K562 (cell line): ENCODE results near the gene CSNK1D. TPM values are rescaled to one million over a fixed set of nuclear protein-coding genes. Genes with fewer than 3 reads are reported as not detected.

ENCODE experiments used
- ATAC-seq: fragments of 200-7000 bp; cut with Tn5 transposase; 3 replicates; pipeline ENCODE4 v1.9.1; 2020; ENCODE audit warnings: moderate library complexity
- BruUV-seq: library from RNA; stranded (reverse); fragments of 400-500 nt; replicated peaks from 2 replicates; lab custom pipeline; 2021; lab: Mats Ljungman, UMichigan
- CTCF ChIA-PET: fragments of 300-600 bp; formaldehyde crosslinking; extraction: SDS; loops from one replicate; lab custom pipeline; 2021; ENCODE audit warnings: low intra/inter-chr PET ratio; lab: Yijun Ruan, JAX
- POLR2A ChIA-PET: fragments of 300-600, 350-650 bp; sonication (Branson Sonifier 250); formaldehyde crosslinking; extraction: SDS; loops from one replicate; lab custom pipeline; 2021; ENCODE audit warnings: antibody characterized with exemption, inconsistent platforms; lab: Yijun Ruan, JAX
- DNase-seq, 4 experiments: peaks; one replicate each; pipeline versions ENCODE4 v3.0.0 to v3.0.0-alpha.2; 2011 to 2018; ENCODE audit warnings: low spot score in 3 of 4, mixed read lengths in 3 of 4; ENCODE audit errors: extremely low read depth in 1 of 4
- FAIRE-seq: peaks from 2 replicates; lab custom pipeline; 2011; peaks lifted over from hg19 to GRCh38; lab: Jason Lieb, UNC
- H2AFZ ChIP-seq: 2 replicates; pipeline ENCODE4 v1.6.0; 2011; ENCODE audit warnings: low read depth, low read length, control low read depth, inconsistent platforms
- H3K27ac ChIP-seq: fragments of 200-600 bp; 3 replicates; pipeline ENCODE4 v1.8.0; 2011; ENCODE audit warnings: low read depth, mild to moderate bottlenecking, control low read depth, inconsistent platforms, low read length, moderate library complexity, mixed read lengths; ENCODE audit errors: extremely low read depth
- H3K27me3 ChIP-seq, 2 experiments: fragments of 300-600 bp in 1 of 2; 2 replicates in 1 of 2; 3 replicates in 1 of 2; pipeline versions ENCODE4 v1.6.0 to v1.8.0; 2011; ENCODE audit warnings: inconsistent platforms in 2 of 2, low read length in 2 of 2, mild to moderate bottlenecking in 1 of 2, mixed read lengths in 1 of 2, moderate library complexity in 1 of 2; ENCODE audit not compliant: control insufficient read depth in 2 of 2, insufficient read depth in 2 of 2
- H3K36me3 ChIP-seq: fragments of 300-600 bp; 3 replicates; pipeline ENCODE4 v1.8.0; 2011; ENCODE audit warnings: mild to moderate bottlenecking, low read length, inconsistent platforms; ENCODE audit not compliant: control insufficient read depth, insufficient read depth
- H3K4me1 ChIP-seq, 2 experiments: fragments of 200-600 bp in 1 of 2; replicated peaks in 1 of 2; 2 replicates in 1 of 2; 3 replicates in 1 of 2; pipeline versions ENCODE4 v1.5.1 to v1.8.0; 2011; ENCODE audit warnings: inconsistent platforms in 2 of 2, low read length in 2 of 2, mild to moderate bottlenecking in 1 of 2, mixed read lengths in 1 of 2, moderate library complexity in 1 of 2; ENCODE audit not compliant: control insufficient read depth in 2 of 2, insufficient read depth in 2 of 2
- H3K4me2 ChIP-seq: 2 replicates; pipeline ENCODE4 v1.6.1; 2011; ENCODE audit warnings: low read length, control low read depth, inconsistent platforms, mixed read lengths; ENCODE audit not compliant: insufficient read depth
- H3K4me3 ChIP-seq: fragments of 200-600 bp; sonication (generic), shearing (Covaris generic); 2 replicates; pipeline ENCODE4 v1.5.1; 2016; ENCODE audit warnings: control low read depth, inconsistent platforms
- H3K79me2 ChIP-seq: fragments of 200-600 bp; 3 replicates; pipeline ENCODE4 v1.8.0; 2011; ENCODE audit warnings: low read length, inconsistent platforms; ENCODE audit not compliant: control insufficient read depth, insufficient read depth
- H3K9ac ChIP-seq, 2 experiments: 2 replicates each; pipeline versions ENCODE4 v1.6.0 to v1.6.1; 2011; ENCODE audit warnings: low read depth in 2 of 2, low read length in 2 of 2, control low read depth in 1 of 2, inconsistent platforms in 1 of 2, mild to moderate bottlenecking in 1 of 2, mixed read lengths in 1 of 2; ENCODE audit not compliant: insufficient read depth in 1 of 2
- H3K9me1 ChIP-seq: one replicate; pipeline ENCODE4 v1.6.0; 2011; ENCODE audit warnings: inconsistent platforms, mild to moderate bottlenecking, low read length, moderate library complexity; ENCODE audit not compliant: control insufficient read depth, insufficient read depth
- H3K9me3 ChIP-seq: replicated peaks from 2 replicates; pipeline ENCODE4 v1.5.1; 2011; ENCODE audit warnings: low read depth, low read length, inconsistent platforms; ENCODE audit not compliant: control insufficient read depth, insufficient read depth
- H4K20me1 ChIP-seq: replicated peaks from 2 replicates; pipeline ENCODE4 v1.6.1; 2011; ENCODE audit warnings: low read length, inconsistent platforms, mixed read lengths; ENCODE audit not compliant: control insufficient read depth, insufficient read depth
- CEBPB ChIP-seq: fragments of 450-650 bp; IDR thresholded peaks from 2 replicates; pipeline ENCODE4 v1.6.1; 2016; ENCODE audit warnings: missing genetic modification characterization, missing compliant biosample characterization
- KDM1A ChIP-seq, 2 experiments: fragments of 450-650 bp; IDR thresholded peaks; 2 replicates each; pipeline ENCODE4 v1.6.1; 2016; ENCODE audit warnings: mild to moderate bottlenecking in 2 of 2
- TCF7L2 ChIP-seq: fragments of 150-350 bp; IDR thresholded peaks from 2 replicates; pipeline ENCODE4 v1.6.1; 2016; ENCODE audit warnings: low read depth, mild to moderate bottlenecking, low read length, moderate library complexity
- ZC3H4 ChIP-seq: sonication (generic); formaldehyde crosslinking; IDR thresholded peaks from 2 replicates; pipeline ENCODE4 v1.9.0; 2021; ENCODE audit warnings: missing genetic modification reagents, borderline replicate concordance
- ZEB2 ChIP-seq: fragments of 450-650 bp; IDR thresholded peaks from 2 replicates; pipeline ENCODE4 v1.6.1; 2016
- ZKSCAN8 ChIP-seq: fragments of 200-800 bp; sonication (Bioruptor generic); IDR thresholded peaks from 2 replicates; pipeline ENCODE4 v1.6.1; 2016; ENCODE audit warnings: missing genetic modification characterization, missing compliant biosample characterization
- WGBS: fragments of 100-300 bp; shearing (Covaris generic); methylation state at CpG from one replicate; pipeline ENCODE4 v1.1.6; 2016; ENCODE audit warnings: low coverage, mixed read lengths; ENCODE audit not compliant: insufficient coverage; ENCODE audit errors: missing lambda C conversion rate; 5-methylcytosine and 5-hydroxymethylcytosine counted together
- in situ Hi-C: fragments of 300-500 bp; cut with MboI; formaldehyde crosslinking; loops from 4 replicates; pipeline ENCODE4 v1.15.0; 2018; ENCODE audit warnings: inconsistent platforms, mixed read lengths
- intact Hi-C: fragments of 100-400 bp; cut with micrococcal nuclease; formaldehyde crosslinking; loops from 2 replicates; pipeline ENCODE4 v1.14.2; 2022
- polyA plus RNA-seq, 8 experiments: library from polyadenylated mRNA; depleted of rRNA in 4 of 8; stranded (reverse) in 5 of 8; unstranded in 3 of 8; fragments of >200 nt; fragmentation: Nextera tagmentation in 2 of 8; fragmentation: Illumina TruSeq in 1 of 8; extraction: Ambion mirVana in 2 of 8; extraction: Trizol in 1 of 8; gene quantifications; 2 replicates each; pipeline versions ENCODE4 v1.2.1 to v1.2.3, GENCODE V29; 2011 to 2014; ENCODE audit warnings: inconsistent platforms in 1 of 8, missing spikeins in 1 of 8
- total RNA-seq, 7 experiments: library from RNA; depleted of rRNA in 6 of 7; stranded (reverse); fragments of >200 nt in 6 of 7; fragmentation: Illumina TruSeq in 2 of 7; extraction: Trizol in 2 of 7; gene quantifications; 2 replicates each; pipeline versions ENCODE4 v1.2.1 to v1.2.3, GENCODE V29; 2011 to 2021; ENCODE audit warnings: low replicate concordance in 1 of 7
- TF ChIP-seq, protein P1 (sequence below): fragments of 250-450 bp; sonication (Bioruptor Pico); IDR thresholded peaks from 2 replicates; pipeline ENCODE4 v1.5.1; 2021; ENCODE audit warnings: mild to moderate bottlenecking
- TF ChIP-seq, protein P2 (sequence below): fragments of 450-650 bp; IDR thresholded peaks from 2 replicates; pipeline ENCODE4 v1.6.1; 2017; ENCODE audit warnings: mild to moderate bottlenecking, moderate library complexity
- TF ChIP-seq, protein P3 (sequence below): fragments of 250-450 bp; sonication (Bioruptor Pico); IDR thresholded peaks from 2 replicates; pipeline ENCODE4 v1.4.0; 2020
- TF ChIP-seq, protein P4 (sequence below), 3 experiments: fragments of 200-800 bp in 1 of 3; sonication (Bioruptor generic) in 1 of 3; sonication (generic) in 1 of 3; formaldehyde crosslinking in 1 of 3; IDR thresholded peaks; 2 replicates each; pipeline versions ENCODE4 v1.6.1 to v1.8.0; 2016 to 2022; ENCODE audit warnings: mild to moderate bottlenecking in 2 of 3, missing compliant biosample characterization in 2 of 3, missing genetic modification characterization in 2 of 3, missing genetic modification reagents in 1 of 3

The CSNK1D gene
- total and polyA plus RNA-seq, 9 of the 15 experiments (the other 6 are each of a cell fraction or from before 2014, with no cell fraction given), result 6.5 to 133 (median 41.3) TPM

DNA sequence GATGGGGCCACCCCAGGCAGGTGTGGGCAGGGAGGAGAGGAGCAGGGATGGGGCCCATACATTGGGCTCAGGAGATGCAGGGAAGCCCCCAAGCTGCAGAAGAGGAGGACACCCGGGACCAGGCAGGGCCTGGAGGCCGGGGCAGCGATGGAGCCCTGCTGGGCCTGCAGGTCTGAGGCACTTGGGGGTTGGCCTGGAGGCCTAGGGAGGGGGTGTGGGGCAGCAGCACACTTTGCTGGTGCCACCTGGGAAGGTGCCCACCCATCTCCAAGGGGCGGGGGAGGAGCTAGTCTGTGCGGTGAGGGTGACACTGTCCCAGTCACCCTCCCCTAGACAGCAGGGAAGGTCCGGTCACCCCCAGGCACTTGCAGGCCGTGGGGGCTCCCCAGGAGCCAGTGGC lies 54.4 kb downstream of the CSNK1D start (continued):
- TF ChIP-seq, protein P1, sequence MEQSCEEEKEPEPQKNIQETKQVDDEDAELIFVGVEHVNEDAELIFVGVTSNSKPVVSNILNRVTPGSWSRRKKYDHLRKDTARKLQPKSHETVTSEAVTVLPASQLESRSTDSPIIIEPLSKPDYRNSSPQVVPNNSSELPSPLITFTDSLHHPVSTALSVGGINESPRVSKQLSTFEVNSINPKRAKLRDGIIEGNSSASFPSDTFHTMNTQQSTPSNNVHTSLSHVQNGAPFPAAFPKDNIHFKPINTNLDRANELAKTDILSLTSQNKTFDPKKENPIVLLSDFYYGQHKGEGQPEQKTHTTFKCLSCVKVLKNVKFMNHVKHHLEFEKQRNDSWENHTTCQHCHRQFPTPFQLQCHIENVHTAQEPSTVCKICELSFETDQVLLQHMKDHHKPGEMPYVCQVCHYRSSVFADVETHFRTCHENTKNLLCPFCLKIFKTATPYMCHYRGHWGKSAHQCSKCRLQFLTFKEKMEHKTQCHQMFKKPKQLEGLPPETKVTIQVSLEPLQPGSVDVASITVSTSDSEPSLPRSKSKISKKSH, result no peak
- TF ChIP-seq, protein P2, sequence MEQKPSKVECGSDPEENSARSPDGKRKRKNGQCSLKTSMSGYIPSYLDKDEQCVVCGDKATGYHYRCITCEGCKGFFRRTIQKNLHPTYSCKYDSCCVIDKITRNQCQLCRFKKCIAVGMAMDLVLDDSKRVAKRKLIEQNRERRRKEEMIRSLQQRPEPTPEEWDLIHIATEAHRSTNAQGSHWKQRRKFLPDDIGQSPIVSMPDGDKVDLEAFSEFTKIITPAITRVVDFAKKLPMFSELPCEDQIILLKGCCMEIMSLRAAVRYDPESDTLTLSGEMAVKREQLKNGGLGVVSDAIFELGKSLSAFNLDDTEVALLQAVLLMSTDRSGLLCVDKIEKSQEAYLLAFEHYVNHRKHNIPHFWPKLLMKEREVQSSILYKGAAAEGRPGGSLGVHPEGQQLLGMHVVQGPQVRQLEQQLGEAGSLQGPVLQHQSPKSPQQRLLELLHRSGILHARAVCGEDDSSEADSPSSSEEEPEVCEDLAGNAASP, result no peak
- TF ChIP-seq CEBPB (tag) (no peak), ZKSCAN8 (CRISPR knock-in tag) (no peak), ZEB2 (no peak), KDM1A (IDR thresholded peaks at IDR 0.05) (no peak)

DNA sequence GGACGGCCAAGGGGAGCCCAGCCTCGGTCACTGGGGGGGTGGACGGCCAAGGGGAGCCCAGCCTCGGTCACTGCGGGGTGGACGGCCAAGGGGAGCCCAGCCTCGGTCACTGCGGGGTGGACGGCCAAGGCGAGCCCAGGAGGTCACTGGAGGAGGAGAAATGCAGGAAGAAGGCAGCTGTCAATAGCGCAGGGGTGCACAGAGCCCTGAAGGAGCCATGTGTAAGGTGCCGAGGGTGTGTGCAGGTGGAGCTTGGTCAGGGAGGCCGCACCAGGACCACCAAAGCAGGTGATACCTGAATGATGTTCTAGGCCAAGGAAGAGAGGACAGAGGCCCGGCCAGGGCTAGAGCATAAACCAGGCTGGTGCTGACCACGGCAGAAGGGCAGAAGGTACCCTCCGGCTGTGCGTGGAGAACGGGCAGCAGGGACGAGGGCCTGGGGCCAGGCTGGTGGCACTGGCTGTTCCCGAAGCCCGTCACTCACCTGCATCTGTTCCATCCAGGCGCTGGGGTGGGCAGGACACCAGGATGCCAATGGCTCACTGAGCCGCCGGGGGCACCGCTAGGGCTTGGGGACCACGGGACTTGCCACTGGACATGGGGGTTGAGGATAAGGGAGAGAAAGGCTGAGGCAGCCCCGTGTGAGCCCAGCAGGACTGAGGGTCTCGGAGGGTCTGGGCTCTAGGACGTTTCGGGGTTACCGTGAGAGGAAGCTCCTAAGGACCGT lies 55.0 kb downstream of the CSNK1D start:
- Histone ChIP-seq H3K9me1 (no peaks in the 10 kb centered on the region), H3K4me1 (peaks cover 43 to 70% of the 10 kb centered on the region in 2 experiments), H3K27ac (peak overlapping the region; percentile 98; the same call in 2 of the 3 replicates), H3K4me3 (no peak overlapping the region), H2AFZ (no peak overlapping the region), H3K9me3 (no peaks in the 10 kb centered on the region), H3K36me3 (no peaks in the 10 kb centered on the region), H3K4me2 (no peak overlapping the region), H4K20me1 (no peaks in the 10 kb centered on the region), H3K27me3 (no peaks in the 10 kb centered on the region), H3K79me2 (peaks cover under 1% of the 10 kb centered on the region; the same call in 2 of the 3 replicates), H3K9ac (peak overlapping the region; percentile 74 to 78; a peak in 3 of 4 replicates)
- POLR2A ChIA-PET, result no interaction called here
- BruUV-seq, result no TSS peak
- TF ChIP-seq, protein P3, sequence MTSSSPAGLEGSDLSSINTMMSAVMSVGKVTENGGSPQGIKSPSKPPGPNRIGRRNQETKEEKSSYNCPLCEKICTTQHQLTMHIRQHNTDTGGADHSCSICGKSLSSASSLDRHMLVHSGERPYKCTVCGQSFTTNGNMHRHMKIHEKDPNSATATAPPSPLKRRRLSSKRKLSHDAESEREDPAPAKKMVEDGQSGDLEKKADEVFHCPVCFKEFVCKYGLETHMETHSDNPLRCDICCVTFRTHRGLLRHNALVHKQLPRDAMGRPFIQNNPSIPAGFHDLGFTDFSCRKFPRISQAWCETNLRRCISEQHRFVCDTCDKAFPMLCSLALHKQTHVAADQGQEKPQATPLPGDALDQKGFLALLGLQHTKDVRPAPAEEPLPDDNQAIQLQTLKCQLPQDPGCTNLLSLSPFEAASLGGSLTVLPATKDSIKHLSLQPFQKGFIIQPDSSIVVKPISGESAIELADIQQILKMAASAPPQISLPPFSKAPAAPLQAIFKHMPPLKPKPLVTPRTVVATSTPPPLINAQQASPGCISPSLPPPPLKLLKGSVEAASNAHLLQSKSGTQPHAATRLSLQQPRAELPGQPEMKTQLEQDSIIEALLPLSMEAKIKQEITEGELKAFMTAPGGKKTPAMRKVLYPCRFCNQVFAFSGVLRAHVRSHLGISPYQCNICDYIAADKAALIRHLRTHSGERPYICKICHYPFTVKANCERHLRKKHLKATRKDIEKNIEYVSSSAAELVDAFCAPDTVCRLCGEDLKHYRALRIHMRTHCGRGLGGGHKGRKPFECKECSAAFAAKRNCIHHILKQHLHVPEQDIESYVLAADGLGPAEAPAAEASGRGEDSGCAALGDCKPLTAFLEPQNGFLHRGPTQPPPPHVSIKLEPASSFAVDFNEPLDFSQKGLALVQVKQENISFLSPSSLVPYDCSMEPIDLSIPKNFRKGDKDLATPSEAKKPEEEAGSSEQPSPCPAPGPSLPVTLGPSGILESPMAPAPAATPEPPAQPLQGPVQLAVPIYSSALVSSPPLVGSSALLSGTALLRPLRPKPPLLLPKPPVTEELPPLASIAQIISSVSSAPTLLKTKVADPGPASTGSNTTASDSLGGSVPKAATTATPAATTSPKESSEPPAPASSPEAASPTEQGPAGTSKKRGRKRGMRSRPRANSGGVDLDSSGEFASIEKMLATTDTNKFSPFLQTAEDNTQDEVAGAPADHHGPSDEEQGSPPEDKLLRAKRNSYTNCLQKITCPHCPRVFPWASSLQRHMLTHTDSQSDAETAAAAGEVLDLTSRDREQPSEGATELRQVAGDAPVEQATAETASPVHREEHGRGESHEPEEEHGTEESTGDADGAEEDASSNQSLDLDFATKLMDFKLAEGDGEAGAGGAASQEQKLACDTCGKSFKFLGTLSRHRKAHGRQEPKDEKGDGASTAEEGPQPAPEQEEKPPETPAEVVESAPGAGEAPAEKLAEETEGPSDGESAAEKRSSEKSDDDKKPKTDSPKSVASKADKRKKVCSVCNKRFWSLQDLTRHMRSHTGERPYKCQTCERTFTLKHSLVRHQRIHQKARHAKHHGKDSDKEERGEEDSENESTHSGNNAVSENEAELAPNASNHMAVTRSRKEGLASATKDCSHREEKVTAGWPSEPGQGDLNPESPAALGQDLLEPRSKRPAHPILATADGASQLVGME (CRISPR knock-in tag), result 0 out of 2 replicates have a peak, but pooled peaks have one; percentile 34
- TF ChIP-seq TCF7L2 (no peak), ZC3H4 (CRISPR knock-in tag) (0 out of 2 replicates have a peak, but pooled peaks have one; percentile 21)
- TF ChIP-seq, protein P4, sequence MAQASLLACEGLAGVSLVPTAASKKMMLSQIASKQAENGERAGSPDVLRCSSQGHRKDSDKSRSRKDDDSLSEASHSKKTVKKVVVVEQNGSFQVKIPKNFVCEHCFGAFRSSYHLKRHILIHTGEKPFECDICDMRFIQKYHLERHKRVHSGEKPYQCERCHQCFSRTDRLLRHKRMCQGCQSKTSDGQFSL (CRISPR knock-in tag; IDR thresholded peaks at IDR 0.05), result 0 out of 2 replicates have a peak, but pooled peaks have one; percentile 56
- TF ChIP-seq, protein P4 (tag; IDR thresholded peaks at IDR 0.05), result no peak
- FAIRE-seq (no peak), DNase-seq (no peak), ATAC-seq (no peak)
- WGBS, result 96% methylated on average over 17 of the region's 32 CpGs
- in situ Hi-C loops, result no loop called here
- CTCF ChIA-PET, result no interaction called here
- intact Hi-C loops, result no loop called here
